ENCODE measurements around the gene SPEM1.
A peak's percentile ranks its signal among the peaks of the same experiment; 100 is the strongest.

SPEM1 gene

GRCh38 chr17:7423679-7424078 lies 3.6 kb downstream of the SPEM1 start:
- no peak for DNase-seq

- no peak for DNase-seq
These were observed 5.2 kb downstream of the SPEM1 start, which contains the start of gene SPEM2 for GRCh38 chr17:7425316-7425715. TSS of gene SPEM2 (plus strand) at chr17:7425616. CDS start at chr17:7425689, 73 bp downstream.

GRCh38 chr17:7425756-7426155 lies 5.6 kb downstream of the SPEM1 start:
- DNase-seq: no peak

GRCh38 chr17:7426203-7426863 lies 6.2 kb downstream of the SPEM1 start:
- no peak for DNase-seq

- DNase-seq: no peak
These were observed 6.9 kb downstream of the SPEM1 start for GRCh38 chr17:7426896-7427489.

- no peak for DNase-seq
These were observed 7.4 kb downstream of the SPEM1 start for GRCh38 chr17:7427549-7427948.

GRCh38 chr17:7428557-7428956 lies 8.4 kb downstream of the SPEM1 start, which contains the start of gene SPEM3:
TSS of gene SPEM3 (plus strand) at chr17:7428857. CDS start at chr17:7428903, 46 bp downstream.
- DNase-seq: no peak

- no peak for DNase-seq
These were observed 9.6 kb downstream of the SPEM1 start for GRCh38 chr17:7429722-7430121.

GRCh38 chr17:7431231-7431630 lies 11.1 kb downstream of the SPEM1 start:
- no peak for DNase-seq

- DNase-seq: no peak
These were observed 12.2 kb downstream of the SPEM1 start for GRCh38 chr17:7432296-7432695.

GRCh38 chr17:7435676-7436555 lies 15.8 kb downstream of the SPEM1 start:
- DNase-seq: peak; percentile 62

- DNase-seq: peak; percentile 83
These were observed 16.6 kb downstream of the SPEM1 start for GRCh38 chr17:7436556-7437368.

- no peak for DNase-seq
These were observed 17.3 kb downstream of the SPEM1 start for GRCh38 chr17:7437369-7437863.

- peak; percentile 76 for DNase-seq
These were observed 18.0 kb downstream of the SPEM1 start for GRCh38 chr17:7437950-7438614.

GRCh38 chr17:7438656-7439460 lies 18.7 kb downstream of the SPEM1 start:
- DNase-seq: no peak

- no peak for DNase-seq
These were observed 19.5 kb downstream of the SPEM1 start, which contains the start of gene FGF11 for GRCh38 chr17:7439462-7440112. TSS of gene FGF11 (plus strand) at chr17:7439512. CDS start at chr17:7439621, 109 bp downstream.

- DNase-seq: peak; percentile 75
These were observed 20.1 kb downstream of the SPEM1 start for GRCh38 chr17:7440113-7440833.

- peak; percentile 83 for DNase-seq
These were observed 20.7 kb downstream of the SPEM1 start for GRCh38 chr17:7440834-7441195.

- DNase-seq: no peak
These were observed 21.1 kb downstream of the SPEM1 start for GRCh38 chr17:7441266-7441665.

- DNase-seq: no peak
These were observed 22.0 kb downstream of the SPEM1 start for GRCh38 chr17:7442142-7442541.
